H1 (cell line): ENCODE measurements around the gene INPP5E. TPM values are rescaled to one million over a fixed set of nuclear protein-coding genes. Genes with fewer than 3 reads are reported as not detected.

Source experiments
- CTCF ChIA-PET: fragments of 300-600 bp; sonication (Branson Sonifier 250); formaldehyde crosslinking; loops from one replicate; lab custom pipeline; 2021; ENCODE audit not compliant: partially characterized antibody; lab: Charles Lee
- POLR2A ChIA-PET: fragments of 300-600 bp; sonication (Branson Sonifier 250); formaldehyde crosslinking; loops from one replicate; lab custom pipeline; 2021; ENCODE audit warnings: inconsistent platforms; ENCODE audit not compliant: partially characterized antibody; lab: Charles Lee
- DNase-seq, 2 experiments: peaks; one replicate each; pipeline versions ENCODE4 v3.0.0 to v3.0.0-alpha.2; 2010 to 2022; ENCODE audit warnings: low spot score in 2 of 2, low read depth in 1 of 2, mixed read lengths in 1 of 2
- FAIRE-seq: peaks from 2 replicates; lab custom pipeline; 2011; peaks lifted over from hg19 to GRCh38; lab: Jason Lieb, UNC
- H2AFZ ChIP-seq: 2 replicates; pipeline ENCODE4 v1.8.1; 2012; ENCODE audit warnings: low read length, inconsistent platforms
- H2AK5ac ChIP-seq: 2 replicates; pipeline ENCODE4 v1.6.1; 2013; ENCODE audit warnings: low read depth, low read length
- H2BK120ac ChIP-seq: replicated peaks from 2 replicates; pipeline ENCODE3; 2013; ENCODE audit warnings: low read depth, low read length, inconsistent platforms
- H2BK12ac ChIP-seq: 2 replicates; pipeline ENCODE4 v1.6.1; 2013; ENCODE audit warnings: low read depth, low read length
- H2BK15ac ChIP-seq: 2 replicates; pipeline ENCODE4 v1.6.1; 2013; ENCODE audit warnings: low read length
- H2BK20ac ChIP-seq: 2 replicates; pipeline ENCODE4 v1.6.1; 2013; ENCODE audit warnings: low read length
- H2BK5ac ChIP-seq: 2 replicates; pipeline ENCODE4 v1.6.1; 2013; ENCODE audit warnings: low read depth, low read length
- H3K14ac ChIP-seq: 2 replicates; pipeline ENCODE4 v1.6.1; 2013; ENCODE audit warnings: inconsistent platforms; ENCODE audit not compliant: insufficient read length
- H3K18ac ChIP-seq: 2 replicates; pipeline ENCODE4 v1.6.1; 2013; ENCODE audit warnings: low read length; ENCODE audit errors: extremely low read depth
- H3K23ac ChIP-seq: 2 replicates; pipeline ENCODE4 v1.6.1; 2013; ENCODE audit warnings: inconsistent platforms; ENCODE audit not compliant: insufficient read length
- H3K23me2 ChIP-seq: 2 replicates; pipeline ENCODE4 v1.6.1; 2013; ENCODE audit warnings: low read depth, low read length
- H3K27ac ChIP-seq: 2 replicates; pipeline ENCODE4 v1.6.1; 2011; ENCODE audit warnings: low read depth, low read length, inconsistent platforms
- H3K27me3 ChIP-seq, 4 experiments: replicated peaks in 1 of 4; 1 replicate in 1 of 4; 2 replicates in 3 of 4; pipeline versions ENCODE4 v1.6.1 to v1.8.1; 2011 to 2013; ENCODE audit warnings: low read length in 3 of 4, mild to moderate bottlenecking in 3 of 4, inconsistent platforms in 2 of 4, mixed read lengths in 2 of 4, moderate library complexity in 1 of 4; ENCODE audit not compliant: control insufficient read depth in 3 of 4, insufficient read depth in 3 of 4; ENCODE audit errors: extremely low read depth in 1 of 4
- H3K36me3 ChIP-seq, 4 experiments: 2 replicates each; pipeline versions ENCODE4 v1.6.1 to v1.8.1; 2011 to 2013; ENCODE audit warnings: mild to moderate bottlenecking in 4 of 4, low read length in 3 of 4, moderate library complexity in 2 of 4, control low read depth in 1 of 4, inconsistent platforms in 1 of 4; ENCODE audit not compliant: insufficient read depth in 4 of 4, control insufficient read depth in 2 of 4
- H3K4ac ChIP-seq: replicated peaks from 2 replicates; pipeline ENCODE3; 2013; ENCODE audit warnings: low read length, low read depth, mixed read lengths, inconsistent platforms; ENCODE audit not compliant: insufficient read length
- H3K4me1 ChIP-seq, 4 experiments: replicated peaks in 1 of 4; 1 replicate in 1 of 4; 2 replicates in 3 of 4; pipeline versions ENCODE4 v1.6.1 to v1.8.1; 2011 to 2013; ENCODE audit warnings: low read length in 3 of 4, inconsistent platforms in 2 of 4, mixed read lengths in 1 of 4; ENCODE audit not compliant: insufficient read depth in 4 of 4, control insufficient read depth in 3 of 4
- H3K4me2 ChIP-seq, 2 experiments: 2 replicates each; pipeline versions ENCODE4 v1.6.1 to v1.8.1; 2011 to 2013; ENCODE audit warnings: low read depth in 2 of 2, low read length in 2 of 2, control low read depth in 1 of 2, inconsistent platforms in 1 of 2, mild to moderate bottlenecking in 1 of 2; ENCODE audit not compliant: insufficient read depth in 1 of 2
- H3K4me3 ChIP-seq, 4 experiments: fragments of 200-600, 300-600 bp in 1 of 4; sonication (generic), shearing (Covaris generic), sonication (Bioruptor Twin) in 1 of 4; 2 replicates each; pipeline versions ENCODE4 v1.5.1 to v1.8.1; 2011 to 2016; ENCODE audit warnings: low read length in 4 of 4, low read depth in 3 of 4, control low read depth in 2 of 4, inconsistent platforms in 2 of 4, mild to moderate bottlenecking in 2 of 4, mixed read lengths in 1 of 4, moderate library complexity in 1 of 4; ENCODE audit not compliant: insufficient read depth in 2 of 4; ENCODE audit errors: extremely low read depth in 1 of 4
- H3K56ac ChIP-seq: replicated peaks from 2 replicates; pipeline ENCODE3; 2013; ENCODE audit warnings: low read depth, mild to moderate bottlenecking, mixed read lengths, low read length, inconsistent platforms; ENCODE audit not compliant: insufficient read length
- H3K79me1 ChIP-seq: 2 replicates; pipeline ENCODE4 v1.6.1; 2013; ENCODE audit warnings: low read depth, low read length, control low read depth
- H3K79me2 ChIP-seq, 2 experiments: 2 replicates each; pipeline versions ENCODE4 v1.6.1 to v1.8.1; 2012 to 2013; ENCODE audit warnings: low read length in 2 of 2, mild to moderate bottlenecking in 2 of 2, inconsistent platforms in 1 of 2; ENCODE audit not compliant: insufficient read depth in 2 of 2, control insufficient read depth in 1 of 2
- H3K9ac ChIP-seq, 4 experiments: replicated peaks in 1 of 4; 1 replicate in 1 of 4; 2 replicates in 3 of 4; pipeline versions ENCODE4 v1.6.1 to v1.8.1; 2011 to 2013; ENCODE audit warnings: low read depth in 3 of 4, low read length in 3 of 4, control low read depth in 2 of 4, mild to moderate bottlenecking in 2 of 4, moderate library complexity in 2 of 4, inconsistent platforms in 1 of 4; ENCODE audit errors: extremely low read depth in 1 of 4
- H3K9me3 ChIP-seq, 2 experiments: 2 replicates each; pipeline versions ENCODE4 v1.6.1 to v1.8.1; 2012 to 2013; ENCODE audit warnings: mild to moderate bottlenecking in 2 of 2, moderate library complexity in 2 of 2, control low read depth in 1 of 2, inconsistent platforms in 1 of 2, low read depth in 1 of 2, low read length in 1 of 2, mixed read lengths in 1 of 2; ENCODE audit not compliant: insufficient read depth in 2 of 2
- H4K20me1 ChIP-seq, 2 experiments: replicated peaks in 1 of 2; 2 replicates each; pipeline versions ENCODE3 to v1.8.1; 2011 to 2013; ENCODE audit warnings: inconsistent platforms in 2 of 2, low read length in 2 of 2, mild to moderate bottlenecking in 1 of 2; ENCODE audit not compliant: insufficient read depth in 2 of 2, control insufficient read depth in 1 of 2
- H4K5ac ChIP-seq: 2 replicates; pipeline ENCODE4 v1.6.1; 2013; ENCODE audit warnings: low read length, low read depth, mixed read lengths, inconsistent platforms; ENCODE audit not compliant: insufficient read length
- H4K8ac ChIP-seq: 2 replicates; pipeline ENCODE4 v1.8.0; 2013; ENCODE audit warnings: mild to moderate bottlenecking, moderate library complexity, low read length, inconsistent platforms; ENCODE audit not compliant: insufficient read depth; ENCODE audit errors: extremely low read depth
- H4K91ac ChIP-seq: replicated peaks from 2 replicates; pipeline ENCODE3; 2013; ENCODE audit warnings: low read length, mixed read lengths, inconsistent platforms; ENCODE audit not compliant: insufficient read length
- EGR1 ChIP-seq: IDR thresholded peaks from 2 replicates; pipeline ENCODE4 v1.6.1; 2011; ENCODE audit warnings: low read depth, low read length, borderline replicate concordance
- POLR2AphosphoS5 ChIP-seq: IDR thresholded peaks from 2 replicates; pipeline ENCODE4 v1.6.1; 2011; ENCODE audit warnings: low read depth, low read length
- WGBS, 2 experiments: shearing (Covaris generic) in 1 of 2; methylation state at CpG; one replicate each; pipeline versions ENCODE4 v1.1.6 to v1.1.7; 2013 to 2015; ENCODE audit warnings: low lambda C conversion rate in 2 of 2, mixed read lengths in 2 of 2, inconsistent platforms in 1 of 2, low coverage in 1 of 2, missing lambda C conversion rate in 1 of 2; ENCODE audit not compliant: insufficient replicate concordance in 2 of 2, insufficient coverage in 1 of 2, insufficient read length in 1 of 2; ENCODE audit errors: extremely low coverage in 1 of 2, missing lambda C conversion rate in 1 of 2; 5-methylcytosine and 5-hydroxymethylcytosine counted together
- polyA plus RNA-seq, 7 experiments: library from polyadenylated mRNA; depleted of rRNA in 3 of 7; stranded (reverse) in 5 of 7; unstranded in 2 of 7; fragments of >200 nt in 5 of 7; fragments of 200-250 nt in 2 of 7; gene quantifications; 1 replicate in 5 of 7; 2 replicates in 1 of 7; 4 replicates in 1 of 7; pipeline versions ENCODE4 v1.2.1 to v1.2.3, GENCODE V29; 2011 to 2013; ENCODE audit warnings: missing spikeins in 2 of 7, mixed read lengths in 2 of 7
- total RNA-seq: library from RNA; stranded (reverse); fragmentation: NEBNext Ultra II Directional; extraction: Animal tissue kit (Norgen Biotek cat#: 25700); gene quantifications from 2 replicates; pipeline ENCODE4 v1.2.1, GENCODE V29; 2021

The INPP5E gene
- total and polyA plus RNA-seq, 2 of the 8 experiments (the other 6 are each of a cell fraction or from before 2014, with no cell fraction given) = 8.7 to 11.3 TPM

DNA sequence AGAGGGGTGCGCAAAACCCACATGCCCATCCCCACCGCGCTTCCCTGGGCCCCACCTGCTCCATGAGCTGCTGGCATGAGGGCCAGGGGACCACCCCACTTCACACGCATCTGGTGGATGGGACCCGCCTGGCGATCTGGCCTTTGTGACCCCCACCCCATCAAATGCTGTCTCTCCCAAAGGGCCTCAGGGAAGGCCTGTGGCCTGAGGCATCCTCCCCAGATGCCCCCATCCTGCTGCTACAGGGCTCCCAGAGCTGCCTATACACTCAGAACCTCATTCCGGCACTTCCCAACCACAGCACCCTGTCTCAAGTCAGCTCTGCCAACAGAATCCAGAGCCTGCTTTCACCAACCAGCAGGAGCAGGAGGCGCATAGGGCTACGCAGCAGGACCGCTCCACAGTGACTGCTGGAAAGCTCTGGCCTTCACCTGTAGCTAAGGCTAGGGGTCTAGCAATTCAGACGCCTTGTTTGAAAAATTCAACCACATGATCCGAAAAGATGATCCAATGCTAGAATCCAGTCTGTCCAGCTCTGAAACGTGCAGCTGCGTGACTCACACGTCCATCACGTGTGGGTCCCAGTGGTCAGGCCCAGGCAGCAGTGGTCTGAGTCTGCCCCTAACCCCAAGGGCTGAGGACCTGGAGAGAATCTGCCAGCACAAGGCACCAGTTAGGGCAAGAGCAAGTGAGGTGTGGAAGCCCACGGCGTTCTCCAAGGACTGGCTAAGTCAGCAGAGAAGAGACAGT, 38.3 kb downstream of the INPP5E start:
- Histone ChIP-seq H4K20me1 (peaks cover 2 to 11% of the 10 kb centered on the region in 2 experiments), H3K23me2 (peaks cover 6% of the 10 kb centered on the region; the same call in 1 of the 2 replicates), H2BK5ac (no peak overlapping the region), H3K4me2 (no peak overlapping the region), H3K18ac (no peak overlapping the region), H3K23ac (no peak overlapping the region), H3K79me1 (peaks cover 12% of the 10 kb centered on the region; the same call in 1 of the 2 replicates), H3K9me3 (no peaks in the 10 kb centered on the region), H3K36me3 (peaks cover 24 to 52% (median 43%) of the 10 kb centered on the region in 4 experiments), H3K9ac (no peak overlapping the region), H3K27me3 (no peaks in the 10 kb centered on the region), H4K91ac (no peak overlapping the region), H3K4me1 (peaks cover 0 to 10% (median 7%) of the 10 kb centered on the region in 4 experiments; a peak in 5 of 7 replicates), H2BK15ac (no peak overlapping the region), H3K4me3 (no peak overlapping the region), H2AK5ac (no peak overlapping the region), H2BK20ac (no peak overlapping the region), H4K8ac (peak overlapping the region; percentile 15; the same call in 1 of the 2 replicates), H2BK120ac (no peak overlapping the region), H2AFZ (no peak overlapping the region), H3K4ac (peak overlapping the region; percentile 7), H3K27ac (peak overlapping the region; percentile 19; the same call in 1 of the 2 replicates), H4K5ac (no peak overlapping the region), H3K14ac (no peak overlapping the region), H2BK12ac (no peak overlapping the region), H3K79me2 (peaks cover 0 to 26% of the 10 kb centered on the region in 2 experiments; a peak in 2 of 4 replicates), H3K56ac (no peak overlapping the region)
- WGBS, 2 experiments = 93% methylated on average over 18 of the region's 18 CpGs; no CpG with 5 or more reads in 1 of the 2 experiments
- FAIRE-seq = no peak
- ChIA-PET CTCF (interaction anchor here (0.5 to 3.4 kb wide), 23 partner anchors 8 to 275 kb away, joined by 3 to 26 read pairs (median 4); partner anchors contain the start of genes ENTR1 and PMPCA), POLR2A (interaction anchor here (0.8 to 14.6 kb wide), 21 partner anchors 10 to 480 kb away, joined by 3 to 139 read pairs (median 5); partner anchors contain the start of genes DNLZ, ENTR1 and PMPCA)
- TF ChIP-seq POLR2AphosphoS5 (peak; percentile 26; the same call in 1 of the 2 replicates), EGR1 (no peak)
- no peak for DNase-seq
